DND-41 (cell line): ENCODE results near the gene DZANK1.

Source experiments
- EZH2 ChIP-seq: IDR thresholded peaks from 3 replicates; pipeline ENCODE4 v1.6.1; 2012; ENCODE audit warnings: borderline replicate concordance, low read depth, mild to moderate bottlenecking, moderate library complexity, low read length, inconsistent platforms; ENCODE audit not compliant: severe bottlenecking
- TF ChIP-seq, protein P1 (sequence below): IDR thresholded peaks from 2 replicates; pipeline ENCODE4 v1.5.1; 2012; ENCODE audit warnings: borderline replicate concordance, low read length, moderate library complexity, mild to moderate bottlenecking; ENCODE audit not compliant: poor library complexity, severe bottlenecking; ENCODE audit errors: extremely low read depth

GRCh38 chr20:18403269-18403668 lies 63.6 kb downstream of the DZANK1 start:
- TF ChIP-seq, protein P1, sequence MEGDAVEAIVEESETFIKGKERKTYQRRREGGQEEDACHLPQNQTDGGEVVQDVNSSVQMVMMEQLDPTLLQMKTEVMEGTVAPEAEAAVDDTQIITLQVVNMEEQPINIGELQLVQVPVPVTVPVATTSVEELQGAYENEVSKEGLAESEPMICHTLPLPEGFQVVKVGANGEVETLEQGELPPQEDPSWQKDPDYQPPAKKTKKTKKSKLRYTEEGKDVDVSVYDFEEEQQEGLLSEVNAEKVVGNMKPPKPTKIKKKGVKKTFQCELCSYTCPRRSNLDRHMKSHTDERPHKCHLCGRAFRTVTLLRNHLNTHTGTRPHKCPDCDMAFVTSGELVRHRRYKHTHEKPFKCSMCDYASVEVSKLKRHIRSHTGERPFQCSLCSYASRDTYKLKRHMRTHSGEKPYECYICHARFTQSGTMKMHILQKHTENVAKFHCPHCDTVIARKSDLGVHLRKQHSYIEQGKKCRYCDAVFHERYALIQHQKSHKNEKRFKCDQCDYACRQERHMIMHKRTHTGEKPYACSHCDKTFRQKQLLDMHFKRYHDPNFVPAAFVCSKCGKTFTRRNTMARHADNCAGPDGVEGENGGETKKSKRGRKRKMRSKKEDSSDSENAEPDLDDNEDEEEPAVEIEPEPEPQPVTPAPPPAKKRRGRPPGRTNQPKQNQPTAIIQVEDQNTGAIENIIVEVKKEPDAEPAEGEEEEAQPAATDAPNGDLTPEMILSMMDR: no peak
- TF ChIP-seq EZH2: no peak
